ENCODE results near the gene DUSP5. TPM values are rescaled to one million over a fixed set of nuclear protein-coding genes. Genes with fewer than 3 reads are reported as not detected.
A peak's percentile ranks its signal among the peaks of the same experiment; 100 is the strongest.

The DUSP5 gene
- total and polyA plus RNA-seq, 8 donors, result 0.58 to 23.2 (median 10.6) TPM

DNA sequence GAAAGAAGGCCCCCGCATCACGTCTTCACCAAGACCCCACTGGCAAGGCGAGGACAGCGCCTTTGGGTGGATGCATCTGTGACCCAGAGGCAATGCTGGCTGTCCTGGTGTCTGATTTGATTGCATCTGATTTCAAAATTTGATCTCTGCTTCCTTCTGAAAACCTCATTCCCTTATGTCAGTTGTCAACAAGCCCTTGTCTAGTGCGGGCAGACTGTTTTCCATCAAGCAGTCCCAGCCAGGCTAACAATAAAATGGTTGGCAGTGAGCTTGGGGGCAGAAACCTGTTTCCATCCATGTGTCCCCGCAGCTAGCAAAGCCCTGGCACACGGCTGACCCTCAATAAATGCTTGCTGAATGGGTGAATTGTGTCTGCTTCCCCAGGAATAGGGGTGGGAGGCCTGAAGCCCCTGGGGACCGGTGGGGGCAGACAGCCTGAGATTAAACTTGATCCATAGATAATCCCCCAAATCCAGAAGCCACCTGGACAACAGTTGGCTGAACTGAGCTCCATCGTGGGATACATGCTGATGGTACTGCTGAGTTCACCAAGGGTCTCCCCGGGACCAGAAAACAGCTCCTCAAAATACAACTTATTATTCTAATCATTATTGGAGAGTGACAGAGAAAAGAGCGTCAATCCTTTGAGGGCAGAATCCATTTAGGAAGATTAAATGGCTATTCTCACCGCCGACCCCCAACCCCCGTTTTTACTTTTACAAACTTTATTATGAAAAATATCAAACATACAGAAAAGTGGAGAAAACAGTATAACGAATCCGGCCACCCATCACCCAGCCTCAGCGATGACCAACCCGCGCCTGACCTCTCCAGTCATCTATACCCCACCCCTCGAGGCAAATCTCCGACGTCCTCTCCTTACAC, 912 bp upstream of the DUSP5 start:
- intact Hi-C loops (cut with DNase I; ENCODE audit: low total_unique reads), result no loop called here
- 22 to 32% (median 31%) methylated on average over 22 of the region's 22 CpGs for WGBS, 5 donors
- TF ChIP-seq, protein P1, sequence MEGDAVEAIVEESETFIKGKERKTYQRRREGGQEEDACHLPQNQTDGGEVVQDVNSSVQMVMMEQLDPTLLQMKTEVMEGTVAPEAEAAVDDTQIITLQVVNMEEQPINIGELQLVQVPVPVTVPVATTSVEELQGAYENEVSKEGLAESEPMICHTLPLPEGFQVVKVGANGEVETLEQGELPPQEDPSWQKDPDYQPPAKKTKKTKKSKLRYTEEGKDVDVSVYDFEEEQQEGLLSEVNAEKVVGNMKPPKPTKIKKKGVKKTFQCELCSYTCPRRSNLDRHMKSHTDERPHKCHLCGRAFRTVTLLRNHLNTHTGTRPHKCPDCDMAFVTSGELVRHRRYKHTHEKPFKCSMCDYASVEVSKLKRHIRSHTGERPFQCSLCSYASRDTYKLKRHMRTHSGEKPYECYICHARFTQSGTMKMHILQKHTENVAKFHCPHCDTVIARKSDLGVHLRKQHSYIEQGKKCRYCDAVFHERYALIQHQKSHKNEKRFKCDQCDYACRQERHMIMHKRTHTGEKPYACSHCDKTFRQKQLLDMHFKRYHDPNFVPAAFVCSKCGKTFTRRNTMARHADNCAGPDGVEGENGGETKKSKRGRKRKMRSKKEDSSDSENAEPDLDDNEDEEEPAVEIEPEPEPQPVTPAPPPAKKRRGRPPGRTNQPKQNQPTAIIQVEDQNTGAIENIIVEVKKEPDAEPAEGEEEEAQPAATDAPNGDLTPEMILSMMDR (IDR thresholded peaks at IDR 0.05), result no peak
- TF ChIP-seq POLR2A (IDR thresholded peaks at IDR 0.05) (no peak), POLR2AphosphoS5 (IDR thresholded peaks at IDR 0.05) (no peak), EP300 (IDR thresholded peaks at IDR 0.05) (no peak)
- H3K36me3 ChIP-seq, result no peaks in the 10 kb centered on the region
- H3K4me3 ChIP-seq, result peak overlapping the region; percentile 60 to 76 (median 71)
- DNase-seq, result peak in 1 of 2 donors; percentile 33
- H3K9me3 ChIP-seq, result no peaks in the 10 kb centered on the region
- peaks cover 36 to 54% (median 47%) of the 10 kb centered on the region in 4 donors for H3K4me1 ChIP-seq
- H3K27me3 ChIP-seq, result peaks cover 0 to 14% (median 7%) of the 10 kb centered on the region in 3 donors
- H3K27ac ChIP-seq, result peak overlapping the region; percentile 89 to 93 (median 91)

DNA sequence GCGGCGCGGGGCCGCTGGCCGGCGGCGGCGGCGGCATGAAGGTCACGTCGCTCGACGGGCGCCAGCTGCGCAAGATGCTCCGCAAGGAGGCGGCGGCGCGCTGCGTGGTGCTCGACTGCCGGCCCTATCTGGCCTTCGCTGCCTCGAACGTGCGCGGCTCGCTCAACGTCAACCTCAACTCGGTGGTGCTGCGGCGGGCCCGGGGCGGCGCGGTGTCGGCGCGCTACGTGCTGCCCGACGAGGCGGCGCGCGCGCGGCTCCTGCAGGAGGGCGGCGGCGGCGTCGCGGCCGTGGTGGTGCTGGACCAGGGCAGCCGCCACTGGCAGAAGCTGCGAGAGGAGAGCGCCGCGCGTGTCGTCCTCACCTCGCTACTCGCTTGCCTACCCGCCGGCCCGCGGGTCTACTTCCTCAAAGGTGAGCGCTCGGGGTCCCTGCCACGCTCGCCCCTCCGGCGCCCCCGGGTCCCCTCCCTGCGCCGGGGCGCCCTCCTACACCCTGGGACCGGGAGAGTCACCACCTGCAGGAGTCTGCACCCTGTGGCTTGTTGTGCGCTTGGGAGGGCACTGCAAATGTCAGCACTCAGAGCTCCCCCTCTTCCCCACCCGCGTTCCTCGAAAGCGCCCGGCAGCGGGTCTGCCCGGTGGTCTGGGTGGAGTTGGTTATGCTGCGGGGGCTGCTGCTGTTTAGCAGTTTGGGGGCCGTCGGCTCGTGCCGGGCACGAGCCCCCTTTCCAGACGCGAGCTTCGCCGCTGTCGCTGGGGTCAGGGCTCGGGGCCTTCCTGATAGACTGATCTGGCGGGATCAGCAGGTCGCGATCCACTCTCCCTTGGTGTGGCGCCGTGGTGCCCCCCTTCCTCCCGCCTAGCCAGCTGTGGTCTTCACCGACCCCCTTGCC, 627 bp downstream of the DUSP5 start:
- Histone ChIP-seq H3K27ac (peak overlapping the region; percentile 82 to 93 (median 91)), H3K4me1 (peaks cover 44 to 69% (median 62%) of the 10 kb centered on the region in 4 donors), H3K36me3 (no peaks in the 10 kb centered on the region), H3K27me3 (peaks cover 0 to 14% (median 7%) of the 10 kb centered on the region in 3 donors), H3K4me3 (peak overlapping the region; percentile 60 to 76 (median 71)), H3K9me3 (no peaks in the 10 kb centered on the region)
- TF ChIP-seq EP300 (IDR thresholded peaks at IDR 0.05), result no peak
- TF ChIP-seq, protein P1 (IDR thresholded peaks at IDR 0.05), result no peak
- no peak for TF ChIP-seq POLR2AphosphoS5 (IDR thresholded peaks at IDR 0.05)
- TF ChIP-seq POLR2A (IDR thresholded peaks at IDR 0.05), result no peak
- 4 to 13% (median 6%) methylated on average over 42 to 107 of the region's 107 CpGs for WGBS, 5 donors
- intact Hi-C loops (cut with DNase I; ENCODE audit: low total_unique reads), result no loop called here
- DNase-seq, result peak; percentile 51 to 86

DNA sequence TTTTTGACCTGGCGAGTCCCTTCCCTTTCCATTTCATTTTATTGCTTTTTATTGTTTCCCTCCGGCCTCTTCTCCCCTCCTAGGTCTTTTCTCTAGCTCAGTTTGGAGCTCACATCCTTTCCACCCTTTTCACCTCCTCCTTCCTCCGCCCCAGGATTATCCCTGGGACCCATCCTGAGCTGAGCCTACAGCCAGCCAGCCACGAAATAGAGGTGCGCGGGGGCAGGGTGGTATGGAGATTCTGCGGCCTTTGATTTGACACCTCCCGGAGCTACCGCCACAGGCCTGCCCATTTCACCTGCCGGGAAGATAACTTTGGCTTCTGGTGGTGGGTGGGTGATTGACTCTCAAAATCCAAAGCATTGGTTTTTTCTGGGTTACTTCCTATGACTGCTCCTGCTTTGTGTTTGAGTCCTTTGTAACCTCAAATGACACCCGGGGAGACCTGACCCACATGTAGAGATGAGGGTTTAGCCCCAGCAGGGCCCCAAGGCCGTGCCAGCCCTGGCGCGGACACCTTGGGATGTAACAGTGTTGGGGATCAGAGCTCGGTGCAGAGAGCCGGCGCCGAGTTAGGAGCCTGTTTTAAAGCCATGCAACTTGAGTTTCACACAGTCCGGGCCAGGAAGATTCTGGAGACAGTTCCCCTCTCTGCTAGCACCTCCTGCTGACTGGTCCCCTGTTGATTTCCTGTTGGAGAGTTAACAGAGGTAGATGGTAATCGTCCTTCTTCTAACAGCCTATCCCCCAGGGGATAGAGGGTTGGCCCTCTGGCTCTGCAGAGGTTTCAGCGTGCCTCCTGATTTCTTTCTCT, 1.5 kb downstream of the DUSP5 start:
- peak overlapping the region; percentile 60 to 76 (median 71) for H3K4me3 ChIP-seq
- 57 to 72% (median 71%) methylated on average over 21 of the region's 21 CpGs for WGBS, 5 donors
- H3K27ac ChIP-seq, result peak overlapping the region; percentile 13 to 93 (median 91)
- peak in 1 of 3 donors; percentile 27 for TF ChIP-seq POLR2AphosphoS5 (IDR thresholded peaks at IDR 0.05)
- TF ChIP-seq EP300 (IDR thresholded peaks at IDR 0.05), result no peak
- peaks cover 0 to 14% (median 7%) of the 10 kb centered on the region in 3 donors for H3K27me3 ChIP-seq
- intact Hi-C loops (cut with DNase I; ENCODE audit: low total_unique reads), result no loop called here
- peaks cover 51 to 78% (median 70%) of the 10 kb centered on the region in 4 donors for H3K4me1 ChIP-seq
- H3K36me3 ChIP-seq, result no peaks in the 10 kb centered on the region
- peak; percentile 46 to 58 for DNase-seq
- H3K9me3 ChIP-seq, result no peaks in the 10 kb centered on the region

DNA sequence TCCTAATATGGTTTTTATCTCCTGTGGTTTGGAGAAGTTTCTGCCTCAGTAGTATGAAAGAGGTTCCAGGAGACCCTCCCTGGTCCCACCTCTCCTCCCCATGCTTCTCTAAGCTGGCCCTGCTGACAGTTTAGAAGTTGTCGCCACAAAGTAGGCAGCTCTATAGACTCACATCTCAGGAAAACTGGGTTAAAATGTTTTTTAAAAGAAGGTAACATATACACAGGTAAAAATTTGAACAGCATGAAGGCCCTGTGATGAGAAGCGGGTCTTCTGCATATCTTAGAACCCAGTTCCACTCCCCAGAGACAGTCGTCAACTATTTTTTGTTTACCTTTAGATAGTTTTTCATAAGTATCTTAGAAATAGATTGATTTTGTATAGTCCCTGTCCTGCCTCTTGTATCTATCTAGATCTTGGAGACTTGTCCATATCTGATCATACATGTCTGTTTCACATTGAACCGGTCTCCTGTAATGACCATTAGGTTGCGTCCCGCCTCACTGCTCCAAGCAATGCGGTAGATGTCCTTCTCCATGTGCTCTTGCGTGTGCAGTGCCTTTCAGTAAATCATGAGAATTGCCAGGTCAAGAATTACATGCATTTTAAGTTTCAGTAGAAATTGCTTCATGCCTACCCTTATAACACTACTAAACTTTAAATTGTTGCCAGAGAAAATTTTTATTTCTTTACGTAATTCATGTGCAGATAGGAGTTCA, 2.2 kb downstream of the DUSP5 start:
- Histone ChIP-seq H3K36me3 (no peaks in the 10 kb centered on the region), H3K27me3 (peaks cover 0 to 14% (median 7%) of the 10 kb centered on the region in 3 donors), H3K4me1 (peaks cover 58 to 85% (median 78%) of the 10 kb centered on the region in 4 donors), H3K9me3 (no peaks in the 10 kb centered on the region), H3K4me3 (peak overlapping the region; percentile 60 to 76 (median 71)), H3K27ac (peak overlapping the region in 4 of 5 donors; percentile 89 to 93 (median 92))
- WGBS, 5 donors, result 84 to 89% (median 88%) methylated on average over 9 of the region's 9 CpGs
- TF ChIP-seq POLR2A (IDR thresholded peaks at IDR 0.05), result no peak
- TF ChIP-seq, protein P1 (IDR thresholded peaks at IDR 0.05), result no peak
- TF ChIP-seq EP300 (IDR thresholded peaks at IDR 0.05), result no peak
- TF ChIP-seq POLR2AphosphoS5 (IDR thresholded peaks at IDR 0.05), result no peak
- DNase-seq, result no peak
- intact Hi-C loops (cut with DNase I; ENCODE audit: low total_unique reads), result no loop called here

All from stomach (tissue), 9 donors.